Motor neuron (in vitro differentiated cells): ENCODE results near the gene IDH2. TPM values are rescaled to one million over a fixed set of nuclear protein-coding genes. Genes with fewer than 3 reads are reported as not detected.

Source experiments
- ATAC-seq, 8 experiments: fragments of 200-7000 bp; cut with Tn5 transposase; replicated peaks in 6 of 8; 2 replicates each; pipeline ENCODE4 v1.8.0; 2021; ENCODE audit warnings: mild to moderate bottlenecking in 8 of 8, moderate library complexity in 8 of 8
- H3K27ac ChIP-seq, 2 donors: fragments of 250-450 bp; sonication (Bioruptor Pico); 2 replicates each; pipeline ENCODE4 v1.9.0; 2021; ENCODE audit warnings: antibody characterized with exemption in 2 of 2, mild to moderate bottlenecking in 2 of 2, moderate library complexity in 1 of 2
- H3K4me1 ChIP-seq, 2 donors: fragments of 250-450 bp; sonication (Bioruptor Pico); replicated peaks in 1 of 2; 2 replicates each; pipeline ENCODE4 v1.6.1; 2021; ENCODE audit warnings: antibody characterized with exemption in 2 of 2, mild to moderate bottlenecking in 2 of 2, moderate library complexity in 1 of 2
- H3K4me3 ChIP-seq, 5 donors: fragments of 250-450 bp; sonication (Bioruptor Pico); 2 replicates each; pipeline ENCODE4 v1.9.0; 2021; ENCODE audit warnings: antibody characterized with exemption in 5 of 5, mild to moderate bottlenecking in 5 of 5, moderate library complexity in 4 of 5
- WGBS, 10 experiments: fragments of 450-650 bp; shearing (Covaris generic); methylation state at CpG; one replicate each; pipeline ENCODE4 v1.0.0; 2022; 5-methylcytosine and 5-hydroxymethylcytosine counted together
- in situ Hi-C, 9 experiments: fragments of 400-800 bp; cut with MboI; loops; one replicate each; pipeline ENCODE4 v1.15.0; 2021; ENCODE audit warnings: low sequenced_read_pairs in 9 of 9, low pct_unique_long_range_greater_than_20kb in 2 of 9; ENCODE audit not compliant: unreplicated experiment in 9 of 9
- total RNA-seq, 8 experiments: library from RNA; unstranded; fragments of 300-600 nt; gene quantifications; 2 replicates each; pipeline versions ENCODE4 v1.2.3 to v1.2.4, GENCODE V29; 2022

Gene IDH2
- total RNA-seq, 8 experiments from 2014 or later, result 55.9 to 289 (median 77.4) TPM

DNA sequence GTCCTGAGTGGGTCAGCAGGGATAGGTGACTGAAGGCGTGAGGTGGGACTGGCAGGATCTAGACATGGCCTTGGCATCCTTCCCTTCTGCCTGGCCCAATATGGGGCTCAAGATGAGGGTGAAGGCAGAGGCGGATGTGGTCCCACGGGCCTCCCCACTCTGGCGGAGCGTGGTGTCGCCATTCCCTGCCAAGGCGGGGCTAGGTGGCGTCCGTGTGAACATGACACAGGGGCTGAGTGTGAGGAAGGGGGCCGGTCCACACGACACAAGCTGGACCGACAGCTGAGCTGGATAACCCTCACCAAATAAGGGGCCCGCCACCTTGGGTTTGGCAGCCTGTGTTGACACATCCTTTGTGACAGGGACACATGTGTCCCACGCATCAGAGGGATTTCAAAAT is 58.1 kb downstream of the IDH2 start:
- 90 to 100% (median 93%) methylated on average over 1 to 5 of the region's 14 CpGs; no CpG with 5 or more reads in 4 of the 10 experiments for WGBS, 10 experiments
- Histone ChIP-seq H3K4me3 (no peak overlapping the region), H3K27ac (no peak overlapping the region), H3K4me1 (peaks cover 41 to 55% of the 10 kb centered on the region in 2 donors)
- ATAC-seq, result no peak
- in situ Hi-C loops, result no loop called here

DNA sequence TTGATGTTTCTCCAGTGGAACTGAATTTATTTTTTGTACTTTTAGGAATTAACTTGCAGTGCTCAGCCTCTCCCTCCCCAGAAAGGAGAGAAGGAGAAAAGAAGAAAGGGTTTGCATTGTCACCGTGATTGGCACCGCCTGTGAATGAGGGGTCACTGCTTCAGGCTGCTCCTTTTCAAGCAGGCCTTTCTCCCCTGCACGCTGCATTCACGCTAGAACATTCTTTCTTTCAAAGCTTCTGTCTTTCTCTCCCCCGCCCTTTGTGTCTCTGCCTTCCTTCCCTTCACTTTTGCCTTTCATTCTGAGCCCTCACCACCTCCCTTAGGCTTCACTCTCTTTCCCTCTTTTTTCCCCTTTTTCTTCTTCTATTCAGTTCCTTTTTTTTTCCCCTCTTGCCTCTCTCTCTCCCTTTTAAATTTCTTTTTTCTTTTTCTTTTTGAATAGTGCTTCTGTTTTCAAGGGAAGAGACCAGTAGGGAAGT is 58.7 kb downstream of the IDH2 start:
- no peak overlapping the region for H3K4me3 ChIP-seq
- ATAC-seq, result peak in 5 of 8 experiments; percentile 25 to 52 (median 31)
- peak overlapping the region; percentile 61 to 74 for H3K27ac ChIP-seq
- WGBS, 10 experiments, result 13 to 98% (median 60%) methylated on average over 2 to 4 of the region's 5 CpGs; no CpG with 5 or more reads in 3 of the 10 experiments
- H3K4me1 ChIP-seq, result peaks cover 41 to 55% of the 10 kb centered on the region in 2 donors
- in situ Hi-C loops, result no loop called here

DNA sequence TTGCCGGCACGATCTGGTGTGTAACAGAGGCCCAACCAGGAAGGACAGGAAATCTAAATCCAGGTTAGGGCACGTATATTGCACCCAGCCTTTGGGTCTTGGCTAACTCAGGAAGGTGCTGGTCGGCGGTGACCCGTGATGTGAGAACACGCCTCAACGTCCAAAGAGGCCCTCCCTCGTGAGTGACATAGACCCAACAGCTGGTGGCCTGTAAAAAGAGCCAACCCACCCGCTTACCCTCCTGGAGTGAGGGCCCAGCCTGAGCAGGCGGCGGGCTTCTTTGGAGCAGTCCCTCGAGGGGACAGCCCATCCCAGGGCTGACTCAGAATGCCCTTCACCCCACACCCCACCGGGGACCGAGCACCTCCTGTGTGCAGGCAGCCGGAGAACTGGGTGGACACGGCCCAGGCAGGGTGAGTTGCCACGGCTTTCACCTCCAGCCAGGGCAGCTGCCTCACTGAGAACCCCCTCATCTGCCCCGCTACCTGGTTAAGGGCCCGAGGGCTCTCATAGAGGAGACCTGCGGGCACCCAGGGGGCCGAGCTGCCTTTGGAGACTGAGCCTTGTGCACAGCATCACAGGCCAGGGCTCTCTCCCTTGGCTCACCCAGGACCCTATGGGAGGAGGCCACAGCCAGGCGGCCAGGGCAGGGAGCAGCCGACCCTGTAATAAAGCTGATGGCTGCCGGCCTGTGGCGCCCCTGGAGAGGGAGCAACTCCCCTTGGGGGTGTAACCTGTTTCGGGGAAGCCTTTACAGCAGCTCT is 59.3 kb downstream of the IDH2 start:
- peak in 5 of 8 experiments; percentile 45 to 69 (median 67) for ATAC-seq
- no peak overlapping the region for H3K4me3 ChIP-seq
- WGBS, 10 experiments, result 14 to 94% (median 80%) methylated on average over 2 to 9 of the region's 27 CpGs; no CpG with 5 or more reads in 3 of the 10 experiments
- peaks cover 42 to 60% of the 10 kb centered on the region in 2 donors for H3K4me1 ChIP-seq
- in situ Hi-C loops, result no loop called here
- peak overlapping the region; percentile 61 to 74 for H3K27ac ChIP-seq

DNA sequence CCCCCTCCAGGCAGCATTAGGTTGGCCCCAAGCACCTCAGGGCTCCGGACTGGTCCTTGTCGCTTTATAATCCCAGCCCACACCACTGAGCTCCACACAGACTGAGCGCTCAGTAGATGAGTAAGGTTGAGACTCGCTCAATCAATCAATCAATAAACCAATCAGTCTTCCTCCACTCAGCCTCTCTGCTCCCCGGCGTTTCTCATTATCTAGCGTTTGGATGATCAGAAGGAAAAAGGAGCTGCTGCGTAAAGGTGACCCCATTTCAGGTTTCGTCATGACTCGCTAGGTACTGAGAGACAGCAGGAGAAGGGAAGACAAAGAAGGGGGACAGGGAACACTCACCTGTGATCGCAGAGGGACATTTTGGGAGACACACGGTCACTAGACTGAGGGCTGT is 59.9 kb downstream of the IDH2 start:
- Histone ChIP-seq H3K4me3 (no peak overlapping the region), H3K27ac (peak overlapping the region; percentile 61 to 74), H3K4me1 (peaks cover 48 to 66% of the 10 kb centered on the region in 2 donors)
- WGBS, 10 experiments, result 60 to 100% (median 81%) methylated on average over 1 to 8 of the region's 12 CpGs; no CpG with 5 or more reads in 4 of the 10 experiments
- in situ Hi-C loops, result no loop called here
- ATAC-seq, result peak in 4 of 8 experiments; percentile 12 to 50 (median 20)

DNA sequence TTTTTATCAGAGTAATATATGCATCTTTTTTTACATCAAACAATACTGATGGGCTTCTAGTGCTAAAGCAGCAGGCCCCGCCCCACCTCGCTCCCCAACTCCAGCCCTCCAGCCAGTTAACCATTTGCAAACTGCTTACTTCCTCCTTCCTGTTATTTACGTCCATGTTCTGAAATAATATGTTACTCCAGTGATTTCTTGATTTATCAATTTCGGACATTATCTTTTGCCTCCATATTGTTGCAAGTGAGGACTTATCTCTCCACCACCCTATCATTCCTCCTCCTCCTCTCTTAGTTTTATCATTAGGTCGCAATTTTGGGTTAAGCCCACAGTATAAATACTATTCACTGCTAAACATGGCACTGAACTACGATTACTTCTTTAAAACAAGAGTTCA is 61.6 kb downstream of the IDH2 start:
- in situ Hi-C loops, result no loop called here
- WGBS, 10 experiments, result 48 to 86% (median 75%) methylated on average over 1 to 5 of the region's 6 CpGs
- peaks cover 62 to 78% of the 10 kb centered on the region in 2 donors for H3K4me1 ChIP-seq
- ATAC-seq, result no peak
- no peak overlapping the region for H3K4me3 ChIP-seq
- H3K27ac ChIP-seq, result no peak overlapping the region

DNA sequence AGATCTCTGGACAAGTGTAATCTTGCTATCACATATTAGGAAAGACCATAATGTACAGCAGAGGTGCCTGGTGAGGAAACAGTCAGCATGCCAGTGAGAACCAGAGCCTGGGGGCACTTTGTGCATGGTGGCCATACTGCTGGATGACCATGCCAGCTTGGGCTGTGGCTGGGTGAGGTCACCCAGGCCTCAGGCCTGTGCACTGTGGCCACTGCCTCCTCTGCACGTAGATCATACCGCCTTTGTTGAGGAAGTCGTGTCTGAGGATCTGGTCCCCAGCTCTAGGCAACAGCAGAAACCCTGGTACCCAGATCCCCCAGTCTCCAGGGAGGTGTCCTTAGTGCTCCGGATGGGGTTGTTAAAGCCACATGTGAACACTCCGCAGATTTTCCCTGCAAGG is 62.3 kb downstream of the IDH2 start:
- ATAC-seq, result peak in 1 of 8 experiments; percentile 12
- WGBS, 10 experiments, result 35 to 100% (median 58%) methylated on average over 1 to 4 of the region's 5 CpGs; no CpG with 5 or more reads in 6 of the 10 experiments
- no peak overlapping the region for H3K4me3 ChIP-seq
- in situ Hi-C loops, result no loop called here
- peaks cover 61 to 78% of the 10 kb centered on the region in 2 donors for H3K4me1 ChIP-seq
- H3K27ac ChIP-seq, result no peak overlapping the region

DNA sequence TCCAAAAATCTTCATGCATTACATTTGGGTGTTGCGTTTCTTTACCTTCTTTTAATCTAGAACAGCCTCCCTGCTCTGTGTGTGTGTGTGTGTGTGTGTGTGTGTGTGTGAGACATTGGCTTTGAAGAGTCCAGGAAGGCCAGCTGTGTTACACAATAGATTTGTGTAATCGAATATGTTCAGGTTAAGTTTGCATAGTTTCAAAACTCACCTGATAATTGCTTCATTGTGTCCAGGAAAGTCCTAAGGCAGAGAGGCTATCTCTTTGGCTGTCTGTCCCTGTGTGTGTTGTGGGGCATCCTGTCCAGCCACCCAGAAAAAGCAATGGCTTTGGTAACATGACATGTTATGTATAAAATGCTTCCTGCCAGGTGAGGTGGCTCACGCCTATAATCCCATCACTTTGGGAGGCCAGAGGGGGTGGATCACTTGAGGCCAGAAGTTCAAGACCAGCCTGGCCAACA is 63.6 kb downstream of the IDH2 start:
- H3K27ac ChIP-seq, result no peak overlapping the region

DNA sequence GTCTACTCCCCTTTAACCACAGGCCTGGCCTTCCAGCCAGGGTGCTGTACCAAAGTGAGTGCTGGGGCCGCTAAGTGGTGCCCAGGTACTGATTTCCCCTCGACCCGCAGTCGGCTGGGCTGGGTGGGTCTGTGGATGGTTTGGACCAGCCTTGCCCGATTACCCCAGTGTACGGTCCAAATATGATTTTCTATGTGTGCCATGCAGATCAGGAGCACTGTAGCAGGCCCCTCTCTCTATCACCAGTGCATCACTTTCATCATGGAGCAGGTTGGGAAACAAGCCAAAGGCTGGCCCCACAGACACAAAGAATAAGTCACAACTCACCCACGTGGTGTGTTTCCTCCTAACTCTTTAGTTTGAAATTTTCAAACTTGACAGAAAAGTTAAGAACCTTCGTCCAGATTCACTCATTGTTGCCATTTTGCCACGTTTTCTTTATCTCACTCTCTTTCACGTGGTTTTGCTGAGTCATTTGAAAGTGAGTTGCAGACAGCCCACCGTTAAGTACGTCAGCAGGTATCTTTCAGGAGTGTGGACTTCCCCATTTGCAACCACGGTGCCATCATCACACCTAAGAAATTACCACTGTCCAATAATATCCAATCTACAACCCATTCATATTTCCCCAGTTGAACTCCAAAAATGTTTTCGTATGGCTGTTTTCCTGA is 64.2 kb downstream of the IDH2 start:
- H3K4me1 ChIP-seq, result peaks cover 54 to 74% of the 10 kb centered on the region in 2 donors
- H3K27ac ChIP-seq, result no peak overlapping the region

More for the DNA sequence above, 63.6 kb downstream of the IDH2 start:
- in situ Hi-C loops, result no loop called here
- WGBS, 10 experiments, result 80 to 100% (median 100%) methylated on average over 1 to 2 of the region's 3 CpGs; no CpG with 5 or more reads in 3 of the 10 experiments
- no peak for ATAC-seq
- Histone ChIP-seq H3K4me3 (no peak overlapping the region), H3K4me1 (peaks cover 60 to 79% of the 10 kb centered on the region in 2 donors)

DNA sequence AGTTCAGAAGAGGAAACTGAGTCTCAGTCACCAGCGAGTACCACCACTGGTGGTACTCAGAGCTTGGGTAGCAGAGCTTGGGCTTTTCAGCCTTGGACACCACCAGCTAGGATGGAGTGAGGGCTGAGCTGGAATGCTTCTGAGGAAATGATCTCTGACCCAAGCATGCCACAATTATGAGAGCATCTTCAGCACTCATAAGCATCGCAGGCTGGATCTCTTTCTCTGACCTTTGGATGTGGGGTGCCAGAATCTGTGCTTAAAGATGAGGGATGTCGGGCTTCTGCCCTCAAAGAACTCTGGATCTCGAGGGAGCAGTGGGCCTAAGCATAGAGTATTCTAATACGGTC is 64.8 kb downstream of the IDH2 start:
- H3K4me1 ChIP-seq, result peaks cover 48 to 68% of the 10 kb centered on the region in 2 donors
- in situ Hi-C loops, result no loop called here
- H3K27ac ChIP-seq, result no peak overlapping the region
- H3K4me3 ChIP-seq, result no peak overlapping the region
- WGBS, 10 experiments, result 66 to 90% (median 84%) methylated on average over 2 to 3 of the region's 5 CpGs; no CpG with 5 or more reads in 7 of the 10 experiments
- ATAC-seq, result no peak

More for the DNA sequence above, 64.2 kb downstream of the IDH2 start:
- in situ Hi-C loops, result no loop called here
- no peak overlapping the region for H3K4me3 ChIP-seq
- no peak for ATAC-seq
- WGBS, 10 experiments, result 79 to 100% (median 88%) methylated on average over 1 to 10 of the region's 14 CpGs

DNA sequence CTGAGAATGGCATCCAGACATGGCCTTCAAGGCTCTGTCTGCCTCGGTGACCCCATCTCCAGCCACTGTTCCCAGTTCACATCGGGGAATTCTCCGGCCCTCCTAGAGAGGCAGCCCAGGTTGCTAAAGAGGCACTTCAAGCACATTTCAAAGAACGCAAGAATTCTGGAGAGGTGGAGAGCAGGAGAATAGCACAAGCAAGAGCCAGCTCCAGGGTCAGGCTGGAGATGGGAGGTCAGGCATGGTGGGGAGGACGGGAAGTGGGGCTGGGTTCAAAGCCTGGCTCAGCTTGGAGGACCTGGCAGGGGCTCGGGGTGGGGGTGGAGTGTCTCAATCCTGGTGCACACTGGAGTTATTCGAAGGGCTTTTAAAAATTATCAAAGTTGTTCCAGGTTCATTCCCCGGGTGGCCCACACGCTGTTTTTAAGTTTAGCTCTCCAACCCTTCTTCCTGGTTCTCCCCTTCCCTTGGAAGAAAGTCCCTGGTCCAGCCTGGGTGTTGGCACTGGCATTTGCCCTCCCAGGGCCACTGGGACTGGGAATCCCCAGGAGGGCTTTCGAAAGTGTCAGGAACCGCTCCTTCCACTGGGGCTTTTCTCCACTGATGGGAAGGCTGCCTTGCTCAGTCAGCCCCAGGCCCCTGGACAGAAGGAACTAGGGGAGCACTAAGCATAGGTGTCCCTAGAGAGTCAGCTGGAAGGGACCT is 65.3 kb downstream of the IDH2 start:
- peaks cover 43 to 62% of the 10 kb centered on the region in 2 donors for H3K4me1 ChIP-seq

DNA sequence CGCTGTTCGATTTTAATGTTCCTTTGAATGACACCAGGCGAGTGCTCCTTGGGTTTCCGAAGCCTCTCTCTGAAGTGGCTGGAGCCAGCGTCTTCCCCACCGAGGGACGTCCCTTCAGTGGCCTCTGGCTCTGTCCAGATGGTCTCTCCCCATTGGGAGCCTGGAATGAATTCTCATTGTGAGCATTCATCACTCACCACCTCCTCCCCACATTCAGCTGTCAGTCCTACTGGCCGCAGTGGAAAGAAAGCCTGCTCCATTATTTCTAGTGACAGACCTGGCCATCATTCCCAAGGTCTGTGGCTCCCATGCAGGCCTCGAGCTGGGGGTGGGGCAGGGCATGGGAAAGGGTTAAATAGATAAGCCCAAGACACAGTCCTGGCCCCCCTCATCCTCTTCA is 65.9 kb downstream of the IDH2 start:
- Histone ChIP-seq H3K4me1 (peaks cover 41 to 59% of the 10 kb centered on the region in 2 donors), H3K4me3 (no peak overlapping the region), H3K27ac (peak overlapping the region; percentile 56 to 64)
- peak in 5 of 8 experiments; percentile 35 to 90 (median 81) for ATAC-seq
- 0 to 100% (median 54%) methylated on average over 1 to 4 of the region's 9 CpGs; no CpG with 5 or more reads in 6 of the 10 experiments for WGBS, 10 experiments
- in situ Hi-C loops, result no loop called here

More for the DNA sequence above, 65.3 kb downstream of the IDH2 start:
- WGBS, 10 experiments, result 60 to 100% (median 72%) methylated on average over 1 to 5 of the region's 11 CpGs; no CpG with 5 or more reads in 6 of the 10 experiments
- in situ Hi-C loops, result no loop called here
- Histone ChIP-seq H3K27ac (peak overlapping the region; percentile 56 to 64), H3K4me3 (no peak overlapping the region)
- ATAC-seq, result no peak

DNA sequence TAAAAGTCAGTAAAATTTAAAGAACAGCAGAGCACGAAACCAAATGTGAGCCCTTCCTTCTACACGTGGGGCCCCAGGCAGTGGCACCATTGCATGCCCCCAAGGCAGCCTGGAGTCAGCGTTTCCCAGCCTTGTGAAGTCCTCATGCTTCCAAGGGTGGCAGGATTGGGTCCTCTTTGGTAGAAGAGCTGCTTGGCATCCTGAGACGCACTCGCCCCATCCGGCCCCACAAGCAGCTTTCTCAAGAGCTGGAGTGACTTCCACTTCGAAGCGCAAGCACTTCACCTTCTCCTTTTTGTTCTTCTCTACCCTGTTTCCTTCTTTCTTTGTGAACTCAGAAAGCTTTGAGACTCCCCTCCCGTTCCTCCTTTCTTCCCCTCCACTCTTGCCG is 66.4 kb downstream of the IDH2 start:
- Histone ChIP-seq H3K4me3 (no peak overlapping the region), H3K4me1 (peaks cover 41 to 61% of the 10 kb centered on the region in 2 donors), H3K27ac (peak overlapping the region; percentile 56 to 64)
- ATAC-seq, result no peak
- in situ Hi-C loops, result no loop called here
- WGBS, 10 experiments, result 20 to 94% (median 23%) methylated on average over 1 to 3 of the region's 10 CpGs; no CpG with 5 or more reads in 6 of the 10 experiments
